Heart left ventricle (tissue), 16 donors: ENCODE measurements around the gene TMEM174. TPM values are rescaled to one million over a fixed set of nuclear protein-coding genes. Genes with fewer than 3 reads are reported as not detected.

ENCODE experiments used
- ATAC-seq, 4 donors: fragments of 200-7000 bp; cut with Tn5 transposase; one replicate each; pipeline ENCODE4 v1.9.1; 2020 to 2022; ENCODE audit warnings: moderate library complexity in 4 of 4, mild to moderate bottlenecking in 3 of 4, moderate number of reproducible peaks in 1 of 4
- DNase-seq, 5 donors: peaks; one replicate each; pipeline ENCODE4 v3.0.0-alpha.2; 2020
- H3K27ac ChIP-seq, 12 donors: fragments of 200-600 bp; sonication (generic) in 4 of 12; one replicate each; pipeline versions ENCODE4 v1.5.0 to v1.8.0; 2016 to 2022; ENCODE audit warnings: mild to moderate bottlenecking in 2 of 12
- H3K27me3 ChIP-seq, 9 donors: fragments of 200-600 bp; sonication (generic) in 2 of 9; one replicate each; pipeline versions ENCODE4 v1.5.1 to v1.8.0; 2016 to 2022; ENCODE audit warnings: mild to moderate bottlenecking in 3 of 9
- H3K36me3 ChIP-seq, 9 donors: fragments of 200-600 bp; sonication (generic) in 2 of 9; one replicate each; pipeline versions ENCODE4 v1.5.0 to v1.8.0; 2018 to 2022; ENCODE audit warnings: mild to moderate bottlenecking in 2 of 9
- H3K4me1 ChIP-seq, 12 donors: fragments of 200-600 bp; sonication (generic) in 4 of 12; one replicate each; pipeline versions ENCODE4 v1.5.0 to v1.8.0; 2016 to 2022; ENCODE audit warnings: mild to moderate bottlenecking in 3 of 12
- H3K4me3 ChIP-seq, 12 donors: fragments of 200-600 bp; sonication (generic) in 4 of 12; one replicate each; pipeline versions ENCODE4 v1.5.0 to v1.8.0; 2017 to 2022; ENCODE audit warnings: mild to moderate bottlenecking in 9 of 12, moderate library complexity in 4 of 12
- H3K9me3 ChIP-seq, 12 donors: fragments of 200-600 bp; sonication (generic) in 4 of 12; one replicate each; pipeline versions ENCODE4 v1.5.0 to v1.8.0; 2016 to 2022; ENCODE audit warnings: mild to moderate bottlenecking in 1 of 12
- CTCF ChIP-seq, 12 donors: fragments of 200-600 bp; sonication (generic) in 4 of 12; IDR thresholded peaks; one replicate each; pipeline versions ENCODE4 v1.5.0 to v1.8.0; 2018 to 2022; ENCODE audit warnings: antibody characterized with exemption in 12 of 12, mild to moderate bottlenecking in 5 of 12
- POLR2A ChIP-seq, 2 donors: fragments of 450-650 bp; IDR thresholded peaks; one replicate each; pipeline ENCODE4 v1.6.1; 2017; ENCODE audit warnings: antibody characterized with exemption in 2 of 2, mild to moderate bottlenecking in 2 of 2, moderate library complexity in 2 of 2
- WGBS, 4 donors: extraction: QIAGEN DNeasy Blood & Tissue Kit in 2 of 4; methylation state at CpG; one replicate each; pipeline versions ENCODE4 v1.1.5 to v1.1.7; 2013 to 2018; 5-methylcytosine and 5-hydroxymethylcytosine counted together
- intact Hi-C, 10 donors: fragments of 100-400 bp; cut with DNase I; formaldehyde crosslinking; loops; one replicate each; pipeline versions ENCODE4 v1.11.1 to v1.14.2; 2022
- long read RNA-seq, 3 donors: library from polyadenylated mRNA; unstranded; transcript quantifications; one replicate each; pipeline ENCODE4 v2.0.0, GENCODE V29; 2020 to 2021
- polyA plus RNA-seq, 2 donors: library from polyadenylated mRNA; stranded (reverse); fragments of 200-250 nt; gene quantifications; one replicate each; pipeline ENCODE4 v1.2.3, GENCODE V29; 2013
- total RNA-seq, 9 donors: library from RNA; depleted of rRNA in 2 of 9; stranded (reverse); fragments of >200 nt in 2 of 9; fragmentation: NEBNext Ultra II Directional in 3 of 9; extraction: Animal tissue kit (Norgen Biotek cat#: 25700) in 3 of 9; gene quantifications; one replicate each; pipeline versions ENCODE4 v1.1.0 to v1.2.4, GENCODE V29; 2016 to 2023
- donor health status: ischemic (EF 13 %, LVEDD 7.1; RV severe dilation, severe dysfunction).
- donor health status: healthy with polysubstance abuse.
- donor health status: DM: no; HTN: yes; CAD: no.
- donor health status: DM: no; HTN: no; CAD: no.
- donor health status: ischemic (EF 25% LVEDD 6.9; RV normal size, moderate dysfunction).
- donor health status: ischemic (EF 25% LVEDD 5.7; RV mildly dilated, moderate dysfunction).
- donor health status: healthy.
- donor health status: DM: yes; HTN: yes; CAD: no.
- donor health status: ischemic (EF 35%, LVEDD 5.7; RV mildly dilated, moderate dysfunction).
- donor health status: nonischemic (EF 11% LVEDD 7.7; RV severe dilation, severe dysfunction).
- donor health status: DM: yes; HTN: yes; CAD: no.
- donor health status: PGD.
- donor health status: ischemic (EF 29% LVEDD 5.4; RV normal size, mild dysfunction).
- donor health status: nonischemic (EF 23%, LVEDD 6.1; RV moderate dilation, normal function).

The TMEM174 gene, protein sequence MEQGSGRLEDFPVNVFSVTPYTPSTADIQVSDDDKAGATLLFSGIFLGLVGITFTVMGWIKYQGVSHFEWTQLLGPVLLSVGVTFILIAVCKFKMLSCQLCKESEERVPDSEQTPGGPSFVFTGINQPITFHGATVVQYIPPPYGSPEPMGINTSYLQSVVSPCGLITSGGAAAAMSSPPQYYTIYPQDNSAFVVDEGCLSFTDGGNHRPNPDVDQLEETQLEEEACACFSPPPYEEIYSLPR
- total RNA-seq (not detected), polyA plus RNA-seq (not detected)
- long read RNA-seq, donor 1: 0 reads
- long read RNA-seq, donor 2: 0 reads
- long read RNA-seq, donor 3: 0 reads

- Histone ChIP-seq H3K9me3 (no peaks in the 10 kb centered on the region), H3K27ac (no peak within 1 kb of the TSS), H3K4me1 (no peaks in the 10 kb centered on the region), H3K27me3 (peaks cover 0 to 38% (median 3%) of the 10 kb centered on the region in 9 donors), H3K4me3 (no peak within 1 kb of the TSS), H3K36me3 (no peaks in the 10 kb centered on the region)
- TF ChIP-seq CTCF (IDR thresholded peaks at IDR 0.05) (no peak), POLR2A (IDR thresholded peaks at IDR 0.05) (no peak)
- WGBS, 4 donors: 85 to 100% (median 91%) methylated on average over 3 to 5 of the region's 5 CpGs
- ATAC-seq (no peak), DNase-seq (no peak)
- intact Hi-C loops: no loop called here
Measured at GRCh38 chr5:73172951-73173350, at the start of gene TMEM174. TMEM174 (plus strand) TSS chr5:73173193; CDS start chr5:73173244, 51 bp downstream.

GRCh38 chr5:73125289-73125688 is 47.7 kb upstream of the TMEM174 start:
- DNase-seq (no peak), ATAC-seq (no peak)
- intact Hi-C loops: no loop called here
- peaks cover 0 to 15% (median 2%) of the 10 kb centered on the region in 12 donors for H3K4me1 ChIP-seq
- WGBS, 4 donors: 77 to 89% (median 87%) methylated on average over 4 of the region's 4 CpGs
- no peaks in the 10 kb centered on the region for H3K36me3 ChIP-seq
- H3K9me3 ChIP-seq: no peaks in the 10 kb centered on the region
- peaks cover 0 to 43% (median 10%) of the 10 kb centered on the region in 9 donors for H3K27me3 ChIP-seq
- no peak overlapping the region for H3K27ac ChIP-seq
- TF ChIP-seq CTCF (IDR thresholded peaks at IDR 0.05): no peak
- TF ChIP-seq POLR2A (IDR thresholded peaks at IDR 0.05): no peak
- no peak overlapping the region for H3K4me3 ChIP-seq

GRCh38 chr5:73126381-73126780 is 46.6 kb upstream of the TMEM174 start:
- Histone ChIP-seq H3K9me3 (no peaks in the 10 kb centered on the region), H3K27me3 (peaks cover 0 to 36% (median 8%) of the 10 kb centered on the region in 9 donors), H3K4me1 (peaks cover 0 to 10% (median 0%) of the 10 kb centered on the region in 12 donors), H3K27ac (no peak overlapping the region), H3K4me3 (no peak overlapping the region), H3K36me3 (no peaks in the 10 kb centered on the region)
- no peak for ATAC-seq
- no peak for DNase-seq
- intact Hi-C loops: no loop called here
- WGBS, 4 donors: 78 to 83% (median 81%) methylated on average over 4 of the region's 4 CpGs
- no peak for TF ChIP-seq CTCF (IDR thresholded peaks at IDR 0.05)
- TF ChIP-seq POLR2A (IDR thresholded peaks at IDR 0.05): no peak

- H3K4me1 ChIP-seq: peaks cover 0 to 10% (median 0%) of the 10 kb centered on the region in 12 donors
- WGBS, 4 donors: 84 to 89% (median 86%) methylated on average over 1 of the region's 1 CpG
Measured at GRCh38 chr5:73126957-73127356, 46.0 kb upstream of the TMEM174 start.

More at GRCh38 chr5:73126957-73127356, 46.0 kb upstream of the TMEM174 start:
- no peaks in the 10 kb centered on the region for H3K9me3 ChIP-seq
- H3K36me3 ChIP-seq: no peaks in the 10 kb centered on the region
- TF ChIP-seq POLR2A (IDR thresholded peaks at IDR 0.05): no peak
- no peak for TF ChIP-seq CTCF (IDR thresholded peaks at IDR 0.05)
- ATAC-seq (no peak), DNase-seq (no peak)
- intact Hi-C loops: no loop called here
- no peak overlapping the region for H3K4me3 ChIP-seq
- H3K27ac ChIP-seq: no peak overlapping the region
- peaks cover 0 to 30% (median 4%) of the 10 kb centered on the region in 9 donors for H3K27me3 ChIP-seq
